OCI-LY1 (cell line): ENCODE results near the gene PPM1E.

Experiments
- H2AFZ ChIP-seq: fragments of 200-600 bp; sonication (generic), shearing (Covaris generic); 2 replicates; pipeline ENCODE4 v1.6.0; 2014; ENCODE audit warnings: antibody characterized with exemption, mild to moderate bottlenecking, low read length
- H3F3A ChIP-seq: fragments of 200-600 bp; sonication (generic), shearing (Covaris generic); 2 replicates; pipeline ENCODE4 v1.6.0; 2014; ENCODE audit warnings: mild to moderate bottlenecking, antibody characterized with exemption, low read length, moderate library complexity; ENCODE audit not compliant: insufficient read depth
- H3K27ac ChIP-seq: fragments of 200-600 bp; sonication (generic); 2 replicates; pipeline ENCODE4 v1.5.1; 2014; ENCODE audit warnings: low read length, mixed run types, mild to moderate bottlenecking, low read depth; ENCODE audit not compliant: poor library complexity, severe bottlenecking
- H3K27me3 ChIP-seq: fragments of 200-600 bp; sonication (generic); 2 replicates; pipeline ENCODE4 v1.6.0; 2014; ENCODE audit warnings: antibody characterized with exemption, mild to moderate bottlenecking, low read length, moderate library complexity; ENCODE audit not compliant: insufficient read depth
- H3K36me3 ChIP-seq: fragments of 200-600 bp; sonication (generic); 2 replicates; pipeline ENCODE4 v1.6.1; 2014; ENCODE audit warnings: mild to moderate bottlenecking, antibody characterized with exemption, low read length, moderate library complexity, mixed read lengths; ENCODE audit not compliant: insufficient read depth
- H3K4me1 ChIP-seq: fragments of 200-600 bp; sonication (generic); 2 replicates; pipeline ENCODE4 v1.5.1; 2014; ENCODE audit warnings: mild to moderate bottlenecking, low read length, moderate library complexity; ENCODE audit not compliant: insufficient read depth, severe bottlenecking
- H3K4me2 ChIP-seq: fragments of 200-600 bp; sonication (generic), shearing (Covaris generic); 2 replicates; pipeline ENCODE4 v1.6.1; 2014; ENCODE audit warnings: low read length
- H3K4me3 ChIP-seq: fragments of 200-600 bp; sonication (generic); 2 replicates; pipeline ENCODE4 v1.5.1; 2014; ENCODE audit warnings: low read length, low read depth, mild to moderate bottlenecking, mixed read lengths; ENCODE audit not compliant: poor library complexity, severe bottlenecking
- H3K79me2 ChIP-seq: fragments of 200-600 bp; shearing (Covaris generic); 2 replicates; pipeline ENCODE4 v1.6.1; 2016; ENCODE audit warnings: mixed run types, low read length, mixed read lengths; ENCODE audit not compliant: insufficient read depth
- H3K9ac ChIP-seq: fragments of 200-600 bp; sonication (generic), shearing (Covaris generic); 2 replicates; pipeline ENCODE4 v1.6.1; 2014; ENCODE audit warnings: mild to moderate bottlenecking, low read length, mixed read lengths
- H3K9me2 ChIP-seq: fragments of 200-600 bp; sonication (generic), shearing (Covaris generic); 2 replicates; pipeline ENCODE4 v1.6.1; 2014; ENCODE audit warnings: low read depth, mild to moderate bottlenecking, low read length, mixed read lengths
- H3K9me3 ChIP-seq: fragments of 200-600 bp; shearing (Covaris generic); 2 replicates; pipeline ENCODE4 v1.6.1; 2014; ENCODE audit warnings: low read length, mixed read lengths
- H4K20me1 ChIP-seq: fragments of 200-600 bp; sonication (generic), shearing (Covaris generic); 2 replicates; pipeline ENCODE4 v1.6.0; 2016; ENCODE audit warnings: mild to moderate bottlenecking, low read length; ENCODE audit not compliant: insufficient read depth
- CTCF ChIP-seq: fragments of 200-600 bp; sonication (generic), shearing (Covaris generic); IDR thresholded peaks from 2 replicates; pipeline ENCODE4 v1.5.1; 2017; ENCODE audit warnings: mild to moderate bottlenecking, antibody characterized with exemption, low read length, moderate library complexity, mixed read lengths
- EZH2 ChIP-seq: fragments of 200-600 bp; sonication (generic), shearing (Covaris generic); IDR thresholded peaks from 2 replicates; pipeline ENCODE4 v1.8.0; 2017; ENCODE audit warnings: borderline replicate concordance, mixed run types, mild to moderate bottlenecking, antibody characterized with exemption, low read length, moderate library complexity, mixed read lengths

The PPM1E gene

GRCh38 chr17:59002848-59003247, 247.2 kb downstream of the PPM1E start:
- Histone ChIP-seq H3K4me2 (no peak overlapping the region), H3K36me3 (peaks cover 30% of the 10 kb centered on the region), H3K27ac (peak overlapping the region; percentile 84)

GRCh38 chr17:59003860-59004259, 248.2 kb downstream of the PPM1E start:
- no peaks in the 10 kb centered on the region for H4K20me1 ChIP-seq
- H3K79me2 ChIP-seq, result no peaks in the 10 kb centered on the region
- H3K4me1 ChIP-seq, result peaks cover 18% of the 10 kb centered on the region
- H3K9me2 ChIP-seq, result no peaks in the 10 kb centered on the region
- H2AFZ ChIP-seq, result no peak overlapping the region
- no peaks in the 10 kb centered on the region for H3K27me3 ChIP-seq
- TF ChIP-seq CTCF (no peak), EZH2 (no peak)
- peaks cover 24% of the 10 kb centered on the region for H3K36me3 ChIP-seq
- no peak overlapping the region for H3K4me2 ChIP-seq
- no peak overlapping the region for H3K4me3 ChIP-seq
- no peaks in the 10 kb centered on the region for H3F3A ChIP-seq
- H3K27ac ChIP-seq, result no peak overlapping the region
- no peak overlapping the region for H3K9ac ChIP-seq
- no peaks in the 10 kb centered on the region for H3K9me3 ChIP-seq

More at GRCh38 chr17:59002848-59003247, 247.2 kb downstream of the PPM1E start:
- TF ChIP-seq EZH2 (no peak), CTCF (no peak)
- no peaks in the 10 kb centered on the region for H3K27me3 ChIP-seq
- H3K4me1 ChIP-seq, result peaks cover 18% of the 10 kb centered on the region
- no peaks in the 10 kb centered on the region for H4K20me1 ChIP-seq
- H2AFZ ChIP-seq, result no peak overlapping the region
- no peaks in the 10 kb centered on the region for H3K9me3 ChIP-seq
- no peaks in the 10 kb centered on the region for H3K79me2 ChIP-seq
- no peaks in the 10 kb centered on the region for H3K9me2 ChIP-seq
- H3F3A ChIP-seq, result no peaks in the 10 kb centered on the region
- no peak overlapping the region for H3K4me3 ChIP-seq
- H3K9ac ChIP-seq, result no peak overlapping the region

GRCh38 chr17:59004338-59005111, 248.9 kb downstream of the PPM1E start:
- peak; percentile 90 for TF ChIP-seq CTCF
- TF ChIP-seq EZH2, result no peak
- Histone ChIP-seq H3K27ac (peak overlapping the region; percentile 22), H3F3A (no peaks in the 10 kb centered on the region), H3K79me2 (no peaks in the 10 kb centered on the region), H3K36me3 (peaks cover 19% of the 10 kb centered on the region), H3K27me3 (no peaks in the 10 kb centered on the region), H2AFZ (no peak overlapping the region), H3K9me2 (no peaks in the 10 kb centered on the region), H3K4me1 (peaks cover 18% of the 10 kb centered on the region), H3K4me2 (no peak overlapping the region), H3K9ac (no peak overlapping the region), H3K4me3 (no peak overlapping the region), H4K20me1 (no peaks in the 10 kb centered on the region), H3K9me3 (no peaks in the 10 kb centered on the region)
